Sigmoid colon (tissue), 7 donors: ENCODE results near the gene DIP2B. TPM values are rescaled to one million over a fixed set of nuclear protein-coding genes. Genes with fewer than 3 reads are reported as not detected.

Source experiments
- DNase-seq: peaks from one replicate; pipeline ENCODE4 v3.0.0-alpha.2; 2019
- H3K27ac ChIP-seq, 4 donors: fragments of 200-600 bp; sonication (generic); one replicate each; pipeline ENCODE4 v1.5.1; 2016 to 2019; ENCODE audit warnings: mild to moderate bottlenecking in 1 of 4
- H3K27me3 ChIP-seq, 3 donors: fragments of 200-600 bp; sonication (generic); one replicate each; pipeline ENCODE4 v1.5.1; 2019; ENCODE audit warnings: mild to moderate bottlenecking in 1 of 3
- H3K36me3 ChIP-seq, 4 donors: fragments of 200-600 bp; sonication (generic); one replicate each; pipeline ENCODE4 v1.5.1; 2016 to 2019
- H3K4me1 ChIP-seq, 4 donors: fragments of 200-600 bp; sonication (generic); one replicate each; pipeline ENCODE4 v1.5.1; 2017 to 2019
- H3K4me3 ChIP-seq, 4 donors: fragments of 200-600 bp; sonication (generic); one replicate each; pipeline ENCODE4 v1.5.1; 2017 to 2019; ENCODE audit warnings: mild to moderate bottlenecking in 2 of 4, moderate library complexity in 1 of 4
- H3K9me3 ChIP-seq, 4 donors: fragments of 200-600 bp in 3 of 4; sonication (generic) in 3 of 4; one replicate each; pipeline versions ENCODE4 v1.5.1 to v1.6.1; 2013 to 2019
- EP300 ChIP-seq, 4 donors: sonication (generic); formaldehyde crosslinking; IDR thresholded peaks; one replicate each; pipeline ENCODE4 v1.6.1; 2017; ENCODE audit warnings: antibody characterized with exemption in 4 of 4
- POLR2A ChIP-seq, 2 donors: fragments of 450-650 bp; IDR thresholded peaks; one replicate each; pipeline ENCODE4 v1.6.1; 2016; ENCODE audit warnings: antibody characterized with exemption in 2 of 2, mild to moderate bottlenecking in 2 of 2, moderate library complexity in 2 of 2
- POLR2AphosphoS5 ChIP-seq, 4 donors: sonication (generic); formaldehyde crosslinking; IDR thresholded peaks; one replicate each; pipeline ENCODE4 v1.6.1; 2017; ENCODE audit warnings: antibody characterized with exemption in 4 of 4
- WGBS, 2 donors: extraction: QIAGEN DNeasy Blood & Tissue Kit; methylation state at CpG; one replicate each; pipeline ENCODE4 v1.1.7; 2013; 5-methylcytosine and 5-hydroxymethylcytosine counted together
- intact Hi-C: fragments of 100-400 bp; cut with DNase I; formaldehyde crosslinking; loops from one replicate; pipeline ENCODE4 v1.15.1; 2023
- polyA plus RNA-seq, 3 donors: library from polyadenylated mRNA; stranded (reverse); fragments of 200-250 nt; gene quantifications; one replicate each; pipeline ENCODE4 v1.2.3, GENCODE V29; 2013
- total RNA-seq, 4 donors: library from RNA; depleted of rRNA; stranded (reverse); fragments of >200 nt; gene quantifications; one replicate each; pipeline ENCODE4 v1.1.0, GENCODE V29; 2016
- TF ChIP-seq, protein P1 (sequence below), 4 experiments: fragments of 450-650 bp in 3 of 4; fragments of 200-600 bp in 1 of 4; IDR thresholded peaks; one replicate each; pipeline ENCODE4 v1.5.1; 2016 to 2019; ENCODE audit warnings: antibody characterized with exemption in 4 of 4, mild to moderate bottlenecking in 3 of 4, moderate library complexity in 2 of 4
- donor health status: healthy with polysubstance abuse.
- donor health status: Bipolar disorder and iron deficiency.
- donor health status: healthy.

DIP2B gene
- total and polyA plus RNA-seq, 7 donors, result 7.2 to 28.0 (median 16.4) TPM

DNA sequence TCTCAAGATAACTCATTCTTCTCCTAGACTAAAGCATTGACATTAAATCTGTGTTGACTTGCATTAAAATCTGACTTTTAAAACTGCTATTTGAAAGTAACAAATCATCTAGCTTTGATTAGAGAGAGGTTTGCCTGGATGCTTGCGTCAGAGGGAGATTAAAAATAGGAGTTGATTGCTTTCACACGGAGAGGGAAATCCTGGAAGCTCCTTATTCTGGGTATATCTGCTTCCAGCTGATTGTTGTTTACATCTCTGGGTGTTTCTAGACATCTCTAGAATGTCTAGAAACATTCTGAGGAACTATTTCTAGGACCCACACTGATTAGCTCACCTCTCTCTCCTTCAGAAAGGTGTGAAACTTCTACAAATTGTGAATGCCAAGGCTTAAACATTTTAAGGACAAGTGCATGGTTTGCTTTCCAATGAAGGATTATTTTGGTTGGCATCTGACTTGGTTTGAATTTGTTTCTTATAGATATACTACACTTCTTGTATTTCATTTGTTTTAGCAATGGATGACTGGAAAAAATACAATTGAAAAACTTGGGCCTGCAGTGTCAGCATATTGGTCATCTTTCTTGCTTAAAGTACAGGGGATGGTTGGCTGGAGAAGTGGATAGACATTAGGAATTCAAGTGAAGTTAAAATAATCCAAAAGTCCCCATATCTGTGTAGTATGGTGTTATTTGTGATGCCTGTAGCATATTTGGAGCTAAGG is 2.1 kb downstream of the DIP2B start:
- intact Hi-C loops, result loop anchor here (5.0 to 10.0 kb wide), 3 partner anchors 68 to 228 kb away; no protein-coding TSS in a partner anchor
- H3K27ac ChIP-seq, result peak overlapping the region; percentile 92 to 98 (median 97)
- no peaks in the 10 kb centered on the region for H3K36me3 ChIP-seq
- no peaks in the 10 kb centered on the region for H3K27me3 ChIP-seq
- DNase-seq, result no peak
- H3K4me3 ChIP-seq, result peak overlapping the region in 2 of 4 donors; percentile 69 to 93
- 8 to 43% methylated on average over 2 of the region's 2 CpGs for WGBS, 2 donors
- H3K9me3 ChIP-seq, result no peaks in the 10 kb centered on the region
- TF ChIP-seq EP300 (IDR thresholded peaks at IDR 0.05), result no peak
- TF ChIP-seq, protein P1, sequence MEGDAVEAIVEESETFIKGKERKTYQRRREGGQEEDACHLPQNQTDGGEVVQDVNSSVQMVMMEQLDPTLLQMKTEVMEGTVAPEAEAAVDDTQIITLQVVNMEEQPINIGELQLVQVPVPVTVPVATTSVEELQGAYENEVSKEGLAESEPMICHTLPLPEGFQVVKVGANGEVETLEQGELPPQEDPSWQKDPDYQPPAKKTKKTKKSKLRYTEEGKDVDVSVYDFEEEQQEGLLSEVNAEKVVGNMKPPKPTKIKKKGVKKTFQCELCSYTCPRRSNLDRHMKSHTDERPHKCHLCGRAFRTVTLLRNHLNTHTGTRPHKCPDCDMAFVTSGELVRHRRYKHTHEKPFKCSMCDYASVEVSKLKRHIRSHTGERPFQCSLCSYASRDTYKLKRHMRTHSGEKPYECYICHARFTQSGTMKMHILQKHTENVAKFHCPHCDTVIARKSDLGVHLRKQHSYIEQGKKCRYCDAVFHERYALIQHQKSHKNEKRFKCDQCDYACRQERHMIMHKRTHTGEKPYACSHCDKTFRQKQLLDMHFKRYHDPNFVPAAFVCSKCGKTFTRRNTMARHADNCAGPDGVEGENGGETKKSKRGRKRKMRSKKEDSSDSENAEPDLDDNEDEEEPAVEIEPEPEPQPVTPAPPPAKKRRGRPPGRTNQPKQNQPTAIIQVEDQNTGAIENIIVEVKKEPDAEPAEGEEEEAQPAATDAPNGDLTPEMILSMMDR (IDR thresholded peaks at IDR 0.05), result no peak
- TF ChIP-seq POLR2AphosphoS5 (IDR thresholded peaks at IDR 0.05), result no peak
- no peak for TF ChIP-seq POLR2A (IDR thresholded peaks at IDR 0.05)
- peaks cover 0 to 41% (median 32%) of the 10 kb centered on the region in 4 donors for H3K4me1 ChIP-seq

DNA sequence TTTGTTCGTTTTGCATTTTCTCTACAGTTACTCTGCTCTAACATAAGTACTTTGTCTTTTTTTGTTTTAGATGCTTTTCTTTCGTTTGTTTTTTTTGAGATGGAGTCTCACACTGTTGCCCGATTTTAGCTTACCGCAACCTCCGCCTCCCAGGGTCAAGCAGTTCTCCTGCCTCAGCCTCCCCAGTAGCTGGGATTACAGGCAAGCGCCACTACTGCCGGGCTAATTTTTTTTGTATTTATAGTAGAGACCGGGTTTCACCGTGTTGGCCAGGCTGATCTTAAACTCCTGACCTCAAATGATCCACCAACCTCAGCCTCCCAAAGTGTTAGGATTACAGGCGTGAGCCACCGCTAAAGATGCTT is 2.7 kb downstream of the DIP2B start:
- H3K4me1 ChIP-seq, result peaks cover 0 to 41% (median 32%) of the 10 kb centered on the region in 4 donors
- intact Hi-C loops, result loop anchor here (5.0 to 10.0 kb wide), 3 partner anchors 67 to 227 kb away; no protein-coding TSS in a partner anchor
- peak overlapping the region in 2 of 4 donors; percentile 92 to 97 for H3K27ac ChIP-seq

DNA sequence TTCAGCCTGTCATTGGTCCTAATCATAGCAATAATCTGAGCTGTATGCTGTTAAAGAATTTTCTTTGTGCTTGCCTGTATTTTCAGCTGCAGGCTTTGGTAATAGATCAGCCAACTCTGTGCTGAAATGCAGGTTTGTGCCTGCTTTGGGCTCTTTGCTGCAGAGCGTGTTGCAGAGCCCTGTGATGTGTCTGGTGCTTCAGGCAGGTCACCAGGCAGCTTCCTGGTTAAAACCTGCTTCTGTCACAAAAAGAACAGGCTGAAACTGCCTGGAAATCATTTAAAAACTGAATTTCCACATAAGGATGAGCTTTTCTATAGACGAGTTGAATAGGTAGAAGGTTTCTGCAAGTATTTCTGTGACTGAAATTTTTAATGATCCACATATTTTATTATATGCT is 3.1 kb downstream of the DIP2B start:
- peaks cover 0 to 41% (median 32%) of the 10 kb centered on the region in 4 donors for H3K4me1 ChIP-seq
- H3K27ac ChIP-seq, result peak overlapping the region in 1 of 4 donors; percentile 97
- no peak overlapping the region for H3K4me3 ChIP-seq
- DNase-seq, result no peak
- intact Hi-C loops, result loop anchor here (5.0 to 10.0 kb wide), 3 partner anchors 67 to 227 kb away; no protein-coding TSS in a partner anchor
- WGBS, 2 donors, result 46 to 61% methylated on average over 2 of the region's 2 CpGs
- TF ChIP-seq, protein P1 (IDR thresholded peaks at IDR 0.05), result no peak
- TF ChIP-seq POLR2AphosphoS5 (IDR thresholded peaks at IDR 0.05) (no peak), EP300 (IDR thresholded peaks at IDR 0.05) (no peak), POLR2A (IDR thresholded peaks at IDR 0.05) (no peak)
- no peaks in the 10 kb centered on the region for H3K27me3 ChIP-seq
- H3K36me3 ChIP-seq, result no peaks in the 10 kb centered on the region
- H3K9me3 ChIP-seq, result no peaks in the 10 kb centered on the region

More for the DNA sequence above, 2.7 kb downstream of the DIP2B start:
- H3K9me3 ChIP-seq, result no peaks in the 10 kb centered on the region
- H3K4me3 ChIP-seq, result no peak overlapping the region
- 71 to 83% methylated on average over 11 of the region's 11 CpGs for WGBS, 2 donors
- H3K36me3 ChIP-seq, result no peaks in the 10 kb centered on the region
- H3K27me3 ChIP-seq, result no peaks in the 10 kb centered on the region
- DNase-seq, result no peak
- no peak for TF ChIP-seq EP300 (IDR thresholded peaks at IDR 0.05)

DNA sequence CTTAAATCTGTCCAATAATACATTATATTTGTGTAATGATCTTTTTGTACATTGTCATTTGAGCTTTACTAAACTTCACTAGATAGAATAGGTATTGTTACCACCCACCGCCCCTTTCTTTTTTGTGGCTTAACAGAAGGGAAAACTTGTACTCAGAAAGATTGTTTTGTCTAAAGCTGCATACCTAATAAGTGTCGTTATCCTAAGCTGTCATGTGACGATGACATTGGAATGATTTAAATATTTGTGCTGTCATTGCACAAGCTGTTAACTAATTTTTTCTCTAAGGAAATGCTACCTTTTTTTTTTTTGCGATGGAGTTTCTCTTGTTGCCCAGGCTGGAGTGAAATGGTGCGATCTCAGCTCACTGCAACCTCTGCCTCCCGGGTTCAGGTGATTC is 3.6 kb downstream of the DIP2B start:
- WGBS, 2 donors, result 76 to 81% methylated on average over 6 of the region's 6 CpGs
- H3K36me3 ChIP-seq, result no peaks in the 10 kb centered on the region
- no peak for DNase-seq
- H3K9me3 ChIP-seq, result no peaks in the 10 kb centered on the region
- intact Hi-C loops, result loop anchor here (5.0 to 10.0 kb wide), 3 partner anchors 66 to 226 kb away; no protein-coding TSS in a partner anchor
- TF ChIP-seq EP300 (IDR thresholded peaks at IDR 0.05) (no peak), POLR2AphosphoS5 (IDR thresholded peaks at IDR 0.05) (no peak), POLR2A (IDR thresholded peaks at IDR 0.05) (no peak)
- TF ChIP-seq, protein P1 (IDR thresholded peaks at IDR 0.05), result no peak
- H3K4me3 ChIP-seq, result no peak overlapping the region
- H3K27me3 ChIP-seq, result no peaks in the 10 kb centered on the region
- peak overlapping the region in 1 of 4 donors; percentile 97 for H3K27ac ChIP-seq
- H3K4me1 ChIP-seq, result peaks cover 0 to 41% (median 32%) of the 10 kb centered on the region in 4 donors

DNA sequence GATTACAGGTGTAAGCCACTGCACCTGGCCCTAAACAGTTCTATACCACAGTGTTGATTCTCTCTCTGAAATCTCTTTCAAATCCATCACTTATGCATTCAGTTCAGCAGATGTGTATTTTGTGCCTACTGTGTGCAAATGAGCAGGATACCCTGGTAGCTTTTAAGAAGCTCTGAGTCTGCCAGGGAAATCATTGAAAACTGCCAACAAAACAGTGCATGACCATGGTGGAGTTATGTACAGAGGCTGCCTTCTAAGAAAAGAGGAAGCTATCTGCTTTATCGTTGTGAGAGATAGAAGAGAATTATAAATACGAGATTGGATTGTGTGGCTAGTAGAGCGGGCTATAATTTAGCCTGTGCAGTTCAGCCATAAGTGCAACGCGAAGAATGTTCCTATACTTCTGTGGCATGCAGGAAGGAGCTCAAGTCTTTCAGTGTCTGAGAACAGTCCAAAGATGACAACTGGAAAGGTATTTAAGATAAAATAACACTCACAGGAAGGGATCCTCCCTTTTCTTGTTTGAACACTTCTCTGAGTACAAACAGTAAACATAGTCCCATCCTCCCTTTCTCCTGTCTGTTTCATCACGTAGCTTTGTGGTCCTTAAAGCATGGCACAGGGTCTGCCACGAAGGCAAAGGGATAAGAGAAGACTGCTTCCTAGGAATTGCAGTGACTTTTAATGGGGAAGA is 4.3 kb downstream of the DIP2B start:
- 25 to 41% methylated on average over 7 of the region's 7 CpGs for WGBS, 2 donors
- peaks cover 0 to 41% (median 32%) of the 10 kb centered on the region in 4 donors for H3K4me1 ChIP-seq
- no peaks in the 10 kb centered on the region for H3K36me3 ChIP-seq
- DNase-seq, result no peak
- intact Hi-C loops, result loop anchor here (5.0 to 10.0 kb wide), 3 partner anchors 66 to 226 kb away; no protein-coding TSS in a partner anchor
- H3K27ac ChIP-seq, result peak overlapping the region in 1 of 4 donors; percentile 97
- no peaks in the 10 kb centered on the region for H3K27me3 ChIP-seq
- TF ChIP-seq EP300 (IDR thresholded peaks at IDR 0.05) (no peak), POLR2AphosphoS5 (IDR thresholded peaks at IDR 0.05) (no peak), POLR2A (IDR thresholded peaks at IDR 0.05) (no peak)
- TF ChIP-seq, protein P1 (IDR thresholded peaks at IDR 0.05), result no peak
- no peaks in the 10 kb centered on the region for H3K9me3 ChIP-seq
- no peak overlapping the region for H3K4me3 ChIP-seq
